Dermis microvascular lymphatic vessel endothelial cell (primary cell): ENCODE data around the gene PTPRG. TPM values are rescaled to one million over a fixed set of nuclear protein-coding genes. Genes with fewer than 3 reads are reported as not detected.

Source experiments
- DNase-seq, 2 donors: peaks; one replicate each; pipeline versions ENCODE4 v3.0.0 to v3.0.0-alpha.2; 2010; ENCODE audit warnings: low read depth in 2 of 2
- total RNA-seq: library from RNA; depleted of rRNA; stranded (reverse); fragments of >200 nt; gene quantifications from 2 replicates; pipeline ENCODE4 v1.2.1, GENCODE V29; 2014

Gene PTPRG
- total RNA-seq, 1 donor from 2014 or later: 8.6 TPM

DNA sequence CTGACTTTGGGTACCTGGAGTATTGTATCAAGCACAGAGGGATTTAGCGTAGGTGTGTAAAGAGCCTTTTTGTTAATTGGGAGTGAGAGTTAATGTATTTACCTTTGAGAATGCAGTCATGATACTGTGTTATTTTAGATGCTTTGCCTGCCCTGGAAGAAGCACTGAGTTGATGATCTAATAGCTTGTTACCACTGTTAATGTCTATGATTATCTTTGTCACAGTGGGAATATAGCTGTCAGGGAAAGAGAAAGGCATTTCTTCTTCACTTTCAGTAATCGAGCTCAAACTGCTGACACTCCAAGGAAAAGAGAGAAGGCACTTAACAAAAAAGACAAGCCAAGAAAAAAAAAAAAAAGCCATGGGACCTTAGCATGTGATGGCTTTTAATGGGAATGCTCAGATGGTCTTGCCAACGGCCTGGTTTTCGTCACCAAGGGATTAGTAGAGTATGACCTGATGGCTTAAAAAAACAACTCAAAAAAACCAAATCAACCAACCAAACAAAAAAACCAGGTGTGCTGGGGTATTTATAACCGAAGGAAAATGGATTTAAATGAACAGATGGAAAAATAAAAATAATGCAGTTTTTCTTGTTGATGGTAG is 387.4 kb downstream of the PTPRG start:
- no peak for DNase-seq

DNA sequence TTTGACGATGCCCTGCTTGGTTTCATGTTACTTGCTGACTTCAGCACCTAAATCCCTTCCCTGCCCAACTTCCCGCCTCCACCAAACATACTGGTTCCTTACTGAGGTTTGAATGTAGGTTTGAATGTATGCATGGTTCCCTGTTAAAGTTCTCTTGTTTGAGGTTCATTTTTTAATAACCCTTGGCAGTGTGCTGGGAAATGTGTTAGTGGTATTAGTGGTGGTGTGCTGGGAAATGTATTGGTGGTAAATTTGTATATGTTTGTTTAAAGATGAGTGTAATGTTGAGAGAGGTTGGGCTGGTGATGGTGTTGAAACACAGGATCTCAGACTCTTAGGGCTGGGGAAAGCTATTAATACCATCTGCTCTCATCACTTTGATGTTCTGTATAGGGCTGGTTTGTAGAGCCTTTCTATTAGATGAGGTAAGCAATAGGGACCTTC is 392.7 kb downstream of the PTPRG start:
- DNase-seq: no peak

DNA sequence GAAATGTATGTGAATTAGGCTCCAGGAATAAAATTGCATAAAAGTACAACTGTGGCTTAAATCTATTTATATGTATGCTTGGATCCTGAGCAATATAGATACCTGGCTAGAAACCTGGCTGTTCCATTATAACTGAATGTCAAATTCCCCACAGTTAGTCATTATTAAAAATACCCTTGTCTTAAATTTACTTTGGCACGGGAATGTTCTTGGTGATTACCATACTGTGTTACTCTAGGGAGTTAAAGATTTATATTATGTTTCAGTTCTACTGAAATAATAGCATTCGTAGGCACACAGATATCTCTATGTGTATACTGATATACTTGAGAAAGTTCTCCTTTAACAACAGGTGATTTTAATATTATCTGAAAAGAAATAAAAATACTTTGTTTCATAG is 394.1 kb downstream of the PTPRG start:
- no peak for DNase-seq

DNA sequence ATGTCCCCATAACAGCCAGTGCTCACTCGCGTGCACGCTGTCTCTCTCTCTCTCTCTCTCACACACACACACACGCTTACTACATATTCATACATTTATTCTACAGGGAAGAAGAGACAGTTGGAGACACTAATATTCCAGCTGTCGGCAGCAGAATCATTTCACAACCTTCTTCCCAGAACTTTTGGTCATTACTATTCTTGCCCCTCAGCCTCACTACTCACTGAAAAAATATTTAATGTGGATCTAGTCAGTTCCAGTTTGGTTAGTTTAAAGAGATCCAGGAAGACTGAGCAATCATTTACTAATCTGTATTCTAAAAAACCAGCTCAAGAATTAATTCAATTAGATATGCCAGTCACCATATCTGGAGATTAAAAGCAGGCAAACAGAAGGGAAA is 394.9 kb downstream of the PTPRG start:
- no peak for DNase-seq

DNA sequence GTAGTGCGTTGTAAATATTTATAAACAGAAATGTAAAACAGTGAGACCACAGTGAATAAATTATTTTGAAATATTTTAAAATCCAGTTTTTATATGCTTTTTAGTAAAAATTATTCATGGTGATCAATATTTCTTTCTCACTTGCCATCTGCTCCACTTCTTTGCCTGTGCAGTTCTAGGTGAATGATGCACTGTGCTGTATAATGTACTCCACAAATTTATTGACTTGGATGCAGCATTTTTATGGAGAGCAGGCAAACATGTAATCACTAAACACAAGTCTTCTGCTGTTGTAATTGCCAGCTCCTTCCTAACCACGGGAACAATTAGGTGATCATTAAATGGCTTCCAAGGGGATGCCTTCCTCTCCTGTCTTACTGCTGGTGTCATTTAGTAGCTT is 395.9 kb downstream of the PTPRG start:
- no peak for DNase-seq

DNA sequence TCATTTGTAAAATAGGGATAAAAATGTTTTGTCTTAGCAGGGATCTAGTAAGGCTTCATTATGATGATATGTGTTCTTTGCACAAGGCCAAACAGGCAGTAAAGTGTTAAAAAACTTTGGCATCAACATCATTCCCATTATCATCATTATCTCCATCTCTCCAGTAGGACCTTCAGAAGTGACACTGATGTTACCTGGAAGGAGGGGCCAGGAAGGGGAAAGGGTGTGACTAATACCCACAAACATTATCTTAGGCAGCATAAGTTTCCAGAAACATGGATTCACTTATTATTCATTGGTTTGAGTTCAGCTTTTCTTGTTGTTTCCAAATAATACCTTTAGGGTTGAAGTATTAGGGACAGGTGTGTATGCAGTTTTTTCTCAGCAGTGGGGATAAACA is 399.6 kb downstream of the PTPRG start:
- no peak for DNase-seq

DNA sequence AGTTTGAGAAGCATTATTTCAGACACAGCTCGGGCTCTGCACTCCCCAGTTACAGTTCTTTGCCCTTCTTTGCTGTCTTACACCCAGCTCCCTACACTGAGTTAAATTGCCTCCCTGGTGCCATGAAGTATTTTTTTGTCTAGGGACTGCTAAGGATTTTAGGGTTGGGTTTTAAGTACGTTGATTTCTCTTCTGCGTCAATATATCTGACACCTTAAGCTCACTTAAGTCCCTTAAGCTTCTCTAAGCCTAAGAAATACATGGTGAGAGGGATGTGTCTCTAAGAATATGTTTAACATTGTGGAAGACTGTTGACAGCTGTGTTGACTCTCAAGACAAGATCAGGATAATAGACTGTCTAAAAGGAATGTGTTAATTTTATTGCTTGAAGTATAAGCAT is 400.5 kb downstream of the PTPRG start:
- no peak for DNase-seq

DNA sequence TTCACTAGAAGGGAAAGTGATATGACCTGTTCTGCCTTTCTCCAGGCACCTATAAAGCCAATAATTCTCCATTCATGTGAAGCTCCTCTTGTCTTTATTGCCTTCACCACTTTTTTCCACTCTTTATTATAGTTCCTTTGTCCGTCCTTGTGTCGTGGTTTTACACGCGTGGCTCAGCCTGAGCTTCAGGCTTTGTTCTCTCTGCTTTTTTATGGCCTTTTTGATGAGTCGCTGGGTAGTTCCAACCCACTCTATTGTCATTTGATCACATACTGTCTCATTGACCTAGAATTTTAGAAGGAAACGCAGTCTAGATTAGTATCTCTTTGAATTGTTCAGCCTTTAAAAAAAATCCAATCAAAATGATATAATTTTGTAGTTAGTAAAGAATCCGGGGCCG is 403.2 kb downstream of the PTPRG start:
- no peak for DNase-seq

DNA sequence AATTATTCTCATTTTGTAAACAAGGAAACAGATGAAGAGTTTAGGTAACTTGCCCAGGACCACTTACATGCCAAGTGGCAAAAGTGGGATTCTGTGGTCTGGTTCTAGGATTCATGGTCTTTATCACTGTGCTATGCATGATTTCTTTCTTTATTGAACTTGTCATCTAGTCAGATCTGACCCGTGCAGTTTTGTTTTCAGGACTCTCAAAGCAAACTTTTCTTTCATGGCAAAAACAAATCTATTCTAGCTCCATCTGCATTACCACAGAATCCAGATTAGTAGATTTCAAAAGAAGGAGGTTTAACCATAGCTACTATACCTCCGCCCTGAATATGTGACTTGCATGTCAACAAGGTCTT is 404.4 kb downstream of the PTPRG start:
- DNase-seq: no peak

DNA sequence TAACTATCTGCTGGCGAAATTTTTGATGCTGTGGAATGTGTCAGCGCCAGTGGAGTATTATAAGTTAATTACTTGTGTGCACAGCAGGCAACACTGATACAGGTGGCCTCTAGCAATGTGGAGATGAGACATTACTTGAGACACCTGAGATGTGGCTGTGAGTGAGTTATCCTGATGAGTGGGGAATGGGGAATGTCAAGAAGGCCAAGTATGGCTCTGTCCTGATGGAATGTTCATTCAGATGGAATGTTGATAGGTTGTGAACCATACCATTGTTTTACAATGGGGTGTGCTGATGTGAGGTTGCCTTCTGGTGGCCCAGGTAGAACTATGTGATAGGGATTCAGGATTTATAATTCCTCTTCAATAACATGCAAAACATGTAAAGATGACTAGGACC is 404.8 kb downstream of the PTPRG start:
- no peak for DNase-seq

DNA sequence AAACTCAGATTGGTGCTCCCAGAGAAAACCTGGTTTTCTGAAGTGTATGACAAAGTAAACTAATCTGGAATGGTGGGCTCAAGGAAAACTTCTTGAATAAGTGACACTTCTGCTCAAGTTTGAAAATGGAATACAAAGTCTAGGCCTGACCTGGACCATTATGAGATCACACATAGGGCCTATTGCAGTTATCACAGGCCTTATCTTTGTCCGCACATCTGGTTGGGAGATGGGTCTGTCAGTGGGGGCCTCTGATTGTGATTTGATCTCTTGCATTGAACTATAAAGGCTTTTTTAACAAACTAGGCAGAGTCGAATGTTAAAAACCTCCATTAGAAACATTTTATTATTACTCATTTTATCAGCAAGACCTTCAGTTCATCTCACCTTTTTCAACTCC is 405.6 kb downstream of the PTPRG start:
- no peak for DNase-seq

DNA sequence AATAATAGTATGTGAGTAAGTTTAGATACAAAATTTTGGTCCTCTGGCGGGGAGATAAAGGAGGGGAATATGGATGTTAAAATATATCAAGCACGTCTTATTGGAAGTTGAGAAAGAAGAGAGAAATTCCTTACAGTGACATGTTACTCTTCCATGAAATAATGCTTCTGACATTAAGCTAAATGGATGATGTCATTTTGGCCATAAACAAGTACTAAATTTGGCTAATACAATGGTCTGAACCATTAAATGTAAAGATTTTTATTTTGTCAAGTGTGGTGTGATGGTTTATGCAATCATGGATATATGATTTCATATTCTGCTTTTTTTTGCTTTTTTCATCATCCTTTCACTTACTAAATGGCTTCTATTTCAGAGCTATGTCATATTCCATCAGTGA is 406.6 kb downstream of the PTPRG start:
- no peak for DNase-seq

DNA sequence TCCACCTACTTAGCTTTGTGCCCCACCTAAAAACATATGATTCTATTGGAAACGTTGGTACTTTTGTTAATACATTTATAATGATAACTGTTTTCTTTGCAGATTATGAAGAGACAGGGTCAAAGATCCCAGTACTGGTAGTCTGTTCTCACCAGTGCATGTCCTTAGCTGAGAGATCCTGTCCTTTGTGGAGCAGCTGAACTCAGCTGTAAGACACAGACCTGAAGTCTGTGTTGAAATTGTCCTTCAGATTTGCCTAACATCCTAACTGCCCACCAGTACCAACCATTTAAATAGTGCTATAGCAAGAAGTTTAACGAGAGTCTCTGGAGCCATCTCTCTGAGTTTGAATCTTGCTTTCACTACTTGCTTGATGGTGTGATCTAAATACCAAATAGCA is 413.3 kb downstream of the PTPRG start:
- DNase-seq: no peak

DNA sequence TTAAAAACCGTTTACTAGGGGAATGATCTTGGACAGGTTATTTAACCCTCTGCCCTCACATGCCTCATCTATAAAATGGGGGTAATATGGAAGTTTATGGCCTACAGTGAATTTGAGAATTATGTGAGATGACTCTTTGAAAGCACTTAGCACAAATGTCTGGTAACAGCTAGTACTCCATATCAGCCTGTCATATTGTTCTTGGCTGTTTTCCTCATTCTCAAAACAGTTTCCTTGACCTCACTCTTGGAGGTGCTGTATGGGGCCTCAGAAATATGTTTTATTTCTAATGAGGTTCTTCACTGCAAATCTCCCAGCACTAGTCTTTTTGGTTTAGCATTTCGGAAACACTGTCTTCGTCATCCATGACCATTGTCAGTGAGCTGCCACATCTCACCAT is 413.8 kb downstream of the PTPRG start:
- peak in 1 of 2 donors; percentile 29 for DNase-seq

DNA sequence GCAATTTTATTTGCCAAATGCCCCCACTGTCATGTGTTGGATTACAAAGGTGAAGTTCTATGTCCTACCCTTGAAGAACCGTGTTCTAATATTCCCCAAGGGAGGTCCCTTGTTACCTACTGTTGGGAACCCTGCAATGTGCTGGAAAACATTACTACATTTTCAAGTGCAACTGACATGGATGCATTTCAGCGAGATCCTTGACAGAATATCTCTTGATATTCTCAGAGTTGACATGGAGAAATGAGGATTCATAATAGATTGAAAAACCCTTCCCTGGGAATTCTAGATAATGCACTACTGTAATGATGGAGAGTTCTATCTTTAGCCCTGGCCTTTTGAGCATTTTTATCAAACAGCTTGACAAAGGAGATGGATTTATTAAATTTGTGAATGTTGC is 414.6 kb downstream of the PTPRG start:
- DNase-seq: no peak

DNA sequence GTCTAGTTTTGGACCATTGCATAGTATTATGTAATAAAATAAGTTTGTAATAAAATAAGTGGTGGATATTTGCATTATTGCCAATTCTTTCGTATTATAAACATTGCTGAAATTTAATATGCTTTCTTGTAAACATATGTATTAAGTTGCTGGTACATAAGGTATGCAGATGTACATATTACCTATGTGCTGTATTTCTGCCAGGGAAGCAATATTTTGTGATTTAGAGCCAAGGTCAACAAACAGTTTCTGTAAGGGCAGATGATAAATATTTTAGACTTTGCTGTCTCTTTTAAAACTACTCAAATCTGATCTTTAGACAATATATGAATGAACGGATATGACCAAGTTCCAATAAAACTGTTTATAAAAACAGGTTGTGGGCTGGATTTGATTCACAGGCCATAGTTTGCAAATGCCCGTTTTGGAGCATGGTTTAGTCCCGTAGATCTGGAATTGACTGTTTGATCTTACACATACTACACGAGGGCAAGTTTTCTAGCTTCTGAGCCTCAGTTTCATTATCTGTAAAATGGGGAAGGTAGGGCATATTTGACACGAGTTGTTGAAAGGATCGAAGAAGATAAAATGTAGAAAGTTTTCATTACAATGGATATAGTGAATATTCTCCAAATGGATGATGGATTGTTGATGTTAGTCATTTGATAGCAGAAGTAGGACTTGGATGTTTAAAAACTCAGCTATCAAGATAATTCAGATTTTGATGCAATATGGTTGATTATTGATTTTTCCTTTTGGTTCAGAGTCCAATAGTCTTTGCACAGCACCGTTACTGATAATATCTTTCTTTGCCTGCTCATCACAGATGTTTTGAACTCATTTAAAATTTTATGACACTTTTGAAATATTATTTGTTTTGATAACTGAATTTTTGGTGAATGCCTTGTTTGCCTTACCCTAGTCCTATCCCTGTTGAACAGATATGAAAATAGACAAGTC is 417.4 kb downstream of the PTPRG start:
- DNase-seq: peak in 1 of 2 donors; percentile 78

DNA sequence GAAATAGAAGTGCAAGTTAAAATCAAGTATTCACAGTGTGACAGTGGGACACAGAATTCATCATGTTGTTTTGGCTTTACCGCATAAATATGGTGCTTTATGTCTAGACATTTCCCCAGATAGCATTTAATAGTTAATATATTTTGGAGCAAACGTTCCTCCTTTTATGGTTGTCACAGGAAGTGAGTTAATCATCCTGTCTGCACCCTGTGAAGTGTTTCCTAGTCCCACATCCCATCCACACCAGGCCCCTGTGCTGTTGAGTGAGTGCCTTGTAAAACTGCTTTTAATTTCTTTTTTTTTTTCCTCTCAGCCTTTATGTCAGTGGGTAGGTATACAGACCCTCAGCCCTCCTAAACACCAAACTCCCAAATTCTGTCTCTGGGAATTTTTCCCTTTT is 418.3 kb downstream of the PTPRG start:
- peak in 1 of 2 donors; percentile 89 for DNase-seq

DNA sequence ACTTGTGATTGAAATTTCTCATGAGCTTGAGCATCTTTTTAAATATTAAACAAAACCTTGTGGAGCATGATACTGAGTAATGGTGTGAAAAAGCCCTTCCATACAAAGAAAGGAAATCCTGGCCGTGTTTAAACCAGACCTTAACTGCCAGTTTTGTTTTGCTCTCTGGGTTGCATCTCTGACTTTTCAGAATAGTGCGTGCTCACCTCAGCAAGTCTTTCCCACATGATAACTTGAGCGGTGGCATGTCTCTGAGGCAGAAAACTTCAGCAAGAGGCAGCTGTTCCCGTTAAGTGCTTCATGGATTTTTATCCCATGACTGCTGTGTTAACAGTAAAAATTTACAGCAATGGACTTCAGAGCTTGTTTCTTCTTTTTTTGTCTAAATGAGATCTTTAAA is 418.7 kb downstream of the PTPRG start:
- DNase-seq: peak in 1 of 2 donors; percentile 89

DNA sequence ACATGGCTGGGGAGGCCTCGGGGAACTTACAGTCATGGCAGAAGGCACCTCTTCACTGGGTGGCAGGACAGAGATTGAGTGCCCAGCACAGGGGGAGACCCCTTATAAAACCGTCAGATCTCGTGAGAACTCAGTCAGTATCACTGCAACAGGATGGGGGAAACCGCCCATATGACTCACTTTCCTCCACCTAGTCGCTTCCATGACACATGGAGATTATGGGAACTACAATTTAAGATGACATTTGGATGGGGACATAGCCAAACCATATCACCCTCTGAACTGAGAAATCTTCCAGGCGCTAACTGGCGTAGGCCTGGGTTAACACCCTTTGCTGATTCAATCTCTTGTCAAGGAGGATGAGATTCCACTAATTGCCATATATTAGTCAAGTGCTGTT is 419.7 kb downstream of the PTPRG start:
- peak in 1 of 2 donors; percentile 34 for DNase-seq

DNA sequence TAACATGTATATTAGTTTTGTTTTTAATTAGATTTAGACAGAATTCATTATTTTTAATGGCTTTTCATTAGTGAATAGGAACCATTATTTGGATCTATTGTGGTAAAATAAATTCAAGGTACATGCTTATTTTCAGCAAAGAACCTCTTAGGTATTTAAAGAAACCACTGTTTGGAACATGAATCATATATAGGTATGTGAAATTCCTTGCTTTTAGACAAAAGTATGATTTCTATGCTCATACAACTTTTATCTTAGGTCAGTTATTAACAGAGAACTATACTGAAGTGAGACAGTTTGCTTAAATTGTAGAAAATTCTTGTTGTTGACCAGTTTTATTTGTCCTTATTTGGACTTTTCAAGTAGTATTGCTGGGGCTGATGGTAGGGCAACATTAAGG is 422.1 kb downstream of the PTPRG start:
- DNase-seq: no peak

DNA sequence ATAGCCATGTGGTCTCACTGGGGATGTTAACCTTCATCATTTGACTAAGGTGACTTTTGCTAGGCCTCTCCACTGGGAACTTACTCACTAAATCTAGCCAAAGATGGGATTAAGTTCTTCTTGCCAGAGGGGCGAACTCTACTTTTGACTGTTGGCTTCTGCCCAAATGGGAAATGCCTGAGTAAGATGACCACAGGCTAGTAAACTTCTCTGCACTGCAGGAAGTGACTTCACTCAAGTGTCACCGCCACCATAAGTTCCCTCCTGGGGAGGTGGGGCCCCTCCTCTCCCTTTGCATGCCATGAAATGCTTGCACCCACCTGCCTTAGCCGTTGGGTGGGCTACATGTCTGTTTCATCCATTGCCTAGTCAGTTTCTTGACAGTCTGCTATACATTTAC is 423.6 kb downstream of the PTPRG start:
- DNase-seq: peak in 1 of 2 donors; percentile 56

DNA sequence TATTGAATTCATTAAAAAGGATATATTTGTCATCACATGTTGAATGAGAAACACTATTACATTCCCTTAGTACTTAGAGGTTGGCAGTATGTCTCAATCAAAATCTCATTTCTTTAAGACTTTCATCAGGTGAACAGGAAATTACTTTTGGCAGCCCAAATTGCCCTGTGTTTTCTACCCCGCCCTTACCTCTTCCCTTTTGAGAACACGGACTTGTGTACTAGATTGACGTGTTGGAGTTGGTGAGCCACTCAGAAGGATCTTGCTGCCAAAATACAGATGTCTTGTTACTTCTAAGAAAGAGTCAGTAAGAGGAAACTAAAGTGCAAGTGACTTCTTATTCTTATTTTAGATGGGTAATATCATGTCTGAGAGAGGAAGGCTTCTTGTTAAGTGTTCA is 425.1 kb downstream of the PTPRG start:
- DNase-seq: no peak

DNA sequence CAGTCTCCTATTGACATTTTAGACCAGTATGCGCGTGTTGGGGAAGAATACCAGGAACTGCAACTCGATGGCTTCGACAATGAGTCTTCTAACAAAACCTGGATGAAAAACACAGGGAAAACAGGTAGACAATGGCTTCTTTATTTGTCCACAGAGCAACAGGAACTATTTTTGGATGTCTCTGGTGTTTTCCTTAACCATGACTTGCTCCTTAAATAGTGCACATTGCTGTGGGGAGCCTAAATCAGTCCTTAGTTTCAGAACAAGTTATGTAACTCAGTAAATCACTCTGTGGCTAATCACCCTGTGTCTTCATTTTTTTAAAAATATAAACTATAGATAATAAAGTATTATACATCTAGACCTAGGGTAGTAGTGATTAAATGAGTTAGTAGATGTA is 428.3 kb downstream of the PTPRG start:
- no peak for DNase-seq
